ENCODE data around the gene UBE4B.
"Not testable (repeated sequence)": the region's sequence is repeated elsewhere in the genome, so short reads cannot be mapped to it uniquely, and the experiment has no call there.

The UBE4B gene

GRCh38 chr1:10001016-10001665 lies 31.6 kb upstream of the UBE4B start:
- Histone ChIP-seq H3K36me3 (ENCODE audit: control insufficient read depth, insufficient read depth, low read length) (no peaks in the 10 kb centered on the region), H2AFZ (no peak overlapping the region), H3K27ac (no peak overlapping the region)

GRCh38 chr1:10005248-10005647 lies 27.5 kb upstream of the UBE4B start:
- H3K4me3 ChIP-seq (ENCODE audit: low read depth, low read length); H3K4me1 ChIP-seq; H3K4me2 ChIP-seq (ENCODE audit: low read length); H3K27ac ChIP-seq; H3K36me3 ChIP-seq (ENCODE audit: control insufficient read depth, insufficient read depth, low read length); H3K27me3 ChIP-seq (ENCODE audit: control insufficient read depth, insufficient read depth, low read length); H3K9me3 ChIP-seq (ENCODE audit: control insufficient read depth, low read length); H3K79me2 ChIP-seq; H2AFZ ChIP-seq; H3K9ac ChIP-seq: not testable (repeated sequence)

More at GRCh38 chr1:10001016-10001665, 31.6 kb upstream of the UBE4B start:
- TF ChIP-seq CTCF (IDR thresholded peaks at IDR 0.05): no peak
- Histone ChIP-seq H3K4me3 (ENCODE audit: low read depth, low read length) (no peak overlapping the region), H3K4me1 (no peaks in the 10 kb centered on the region), H3K27me3 (ENCODE audit: control insufficient read depth, insufficient read depth, low read length) (no peaks in the 10 kb centered on the region), H3K9ac (no peak overlapping the region), H3K9me3 (ENCODE audit: control insufficient read depth, low read length) (no peaks in the 10 kb centered on the region), H3K4me2 (ENCODE audit: low read length) (no peak overlapping the region), H3K79me2 (no peaks in the 10 kb centered on the region)

GRCh38 chr1:10007169-10007568 lies 25.6 kb upstream of the UBE4B start:
- no peak for TF ChIP-seq CTCF (IDR thresholded peaks at IDR 0.05)
- H3K27ac ChIP-seq: no peak overlapping the region

GRCh38 chr1:10014016-10014415 lies 18.7 kb upstream of the UBE4B start:
- no peak for TF ChIP-seq CTCF (IDR thresholded peaks at IDR 0.05)
- no peaks in the 10 kb centered on the region for H3K27me3 ChIP-seq (ENCODE audit: control insufficient read depth, insufficient read depth, low read length)
- no peak overlapping the region for H3K4me3 ChIP-seq (ENCODE audit: low read depth, low read length)
- H2AFZ ChIP-seq: no peak overlapping the region
- no peaks in the 10 kb centered on the region for H3K79me2 ChIP-seq
- H3K27ac ChIP-seq: no peak overlapping the region
- H3K9ac ChIP-seq: no peak overlapping the region
- H3K4me1 ChIP-seq: no peaks in the 10 kb centered on the region
- no peaks in the 10 kb centered on the region for H3K36me3 ChIP-seq (ENCODE audit: control insufficient read depth, insufficient read depth, low read length)
- H3K4me2 ChIP-seq (ENCODE audit: low read length): no peak overlapping the region
- no peaks in the 10 kb centered on the region for H3K9me3 ChIP-seq (ENCODE audit: control insufficient read depth, low read length)

More at GRCh38 chr1:10007169-10007568, 25.6 kb upstream of the UBE4B start:
- Histone ChIP-seq H3K79me2 (no peaks in the 10 kb centered on the region), H2AFZ (no peak overlapping the region), H3K27me3 (ENCODE audit: control insufficient read depth, insufficient read depth, low read length) (no peaks in the 10 kb centered on the region), H3K4me1 (no peaks in the 10 kb centered on the region), H3K9me3 (ENCODE audit: control insufficient read depth, low read length) (no peaks in the 10 kb centered on the region), H3K4me3 (ENCODE audit: low read depth, low read length) (no peak overlapping the region), H3K4me2 (ENCODE audit: low read length) (no peak overlapping the region), H3K36me3 (ENCODE audit: control insufficient read depth, insufficient read depth, low read length) (no peaks in the 10 kb centered on the region), H3K9ac (no peak overlapping the region)

GRCh38 chr1:10019561-10019960 lies 13.2 kb upstream of the UBE4B start:
- H3K36me3 ChIP-seq (ENCODE audit: control insufficient read depth, insufficient read depth, low read length): no peaks in the 10 kb centered on the region
- no peaks in the 10 kb centered on the region for H3K9me3 ChIP-seq (ENCODE audit: control insufficient read depth, low read length)
- H3K4me1 ChIP-seq: no peaks in the 10 kb centered on the region
- H3K79me2 ChIP-seq: no peaks in the 10 kb centered on the region
- H3K4me3 ChIP-seq (ENCODE audit: low read depth, low read length): no peak overlapping the region
- H3K4me2 ChIP-seq (ENCODE audit: low read length): no peak overlapping the region
- H3K9ac ChIP-seq: no peak overlapping the region
- H3K27me3 ChIP-seq (ENCODE audit: control insufficient read depth, insufficient read depth, low read length): no peaks in the 10 kb centered on the region
- H3K27ac ChIP-seq: no peak overlapping the region
- no peak for TF ChIP-seq CTCF (IDR thresholded peaks at IDR 0.05)
- H2AFZ ChIP-seq: no peak overlapping the region
